Erythroblast (primary cell): Measurements from ENCODE around the gene PYGB.

Experiments used
- GATA1 ChIP-seq: IDR thresholded peaks from 2 replicates; pipeline ENCODE4 v1.6.1; 2011; ENCODE audit warnings: low read depth, mild to moderate bottlenecking, control low read depth, low read length, moderate library complexity
- POLR2A ChIP-seq: IDR thresholded peaks from 2 replicates; pipeline ENCODE4 v1.6.1; 2011; ENCODE audit warnings: mild to moderate bottlenecking, low read length

DNA sequence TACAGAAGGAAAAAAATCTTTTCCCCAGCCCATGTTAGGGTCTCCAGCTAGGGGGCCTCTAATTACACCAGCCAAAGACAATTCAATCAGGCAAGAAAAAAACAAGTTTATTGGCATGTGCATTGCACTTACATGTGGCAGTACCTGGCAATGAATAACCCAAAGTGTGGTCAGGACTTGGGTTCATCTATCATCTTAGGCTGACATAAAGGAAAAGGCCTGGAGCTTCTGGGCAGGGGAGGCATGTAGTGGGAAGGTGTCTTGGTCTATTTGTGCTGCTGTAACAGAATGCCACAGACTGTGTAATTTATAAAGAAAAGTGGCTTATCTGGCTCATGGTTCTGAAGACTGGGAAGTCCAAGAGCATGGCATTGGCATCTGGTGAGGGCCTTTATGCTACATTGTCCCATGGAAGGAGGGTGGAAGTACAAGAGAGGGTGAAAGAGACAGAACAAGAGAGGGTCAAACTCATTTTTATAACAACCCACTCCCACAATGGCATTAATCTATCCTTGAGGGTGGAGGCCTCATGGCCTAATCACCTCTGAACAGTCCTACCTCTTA, 4.4 kb upstream of the PYGB start:
- TF ChIP-seq POLR2A (no peak), GATA1 (no peak)
